Measurements from ENCODE around the gene STRN4.

GRCh38 chr19:46693760-46694159 is 52.5 kb downstream of the STRN4 start:
- TF ChIP-seq CTCF (conservative IDR thresholded peaks at IDR 0.05) = no peak
- no peak for TF ChIP-seq ZFX (IDR thresholded peaks at IDR 0.05)

Data from C4-2B (cell line).